Erythroblast (primary cell): ENCODE results near the gene RLF.

Source experiments
- GATA1 ChIP-seq: IDR thresholded peaks from 2 replicates; pipeline ENCODE4 v1.6.1; 2011; ENCODE audit warnings: low read depth, mild to moderate bottlenecking, control low read depth, low read length, moderate library complexity
- POLR2A ChIP-seq: IDR thresholded peaks from 2 replicates; pipeline ENCODE4 v1.6.1; 2011; ENCODE audit warnings: mild to moderate bottlenecking, low read length

GRCh38 chr1:40276122-40276521, 114.9 kb downstream of the RLF start:
- TF ChIP-seq POLR2A (no peak), GATA1 (no peak)
